HS-5 (cell line): ENCODE results near the gene BIRC5.
A peak's percentile ranks its signal among the peaks of the same experiment; 100 is the strongest.
"Not testable (repeated sequence)": the region's sequence is repeated elsewhere in the genome, so short reads cannot be mapped to it uniquely, and the experiment has no call there.

ENCODE experiments used
- DNase-seq: peaks from one replicate; pipeline ENCODE4 v3.0.0-alpha.2; 2012; ENCODE audit warnings: low read depth

Gene BIRC5

DNA sequence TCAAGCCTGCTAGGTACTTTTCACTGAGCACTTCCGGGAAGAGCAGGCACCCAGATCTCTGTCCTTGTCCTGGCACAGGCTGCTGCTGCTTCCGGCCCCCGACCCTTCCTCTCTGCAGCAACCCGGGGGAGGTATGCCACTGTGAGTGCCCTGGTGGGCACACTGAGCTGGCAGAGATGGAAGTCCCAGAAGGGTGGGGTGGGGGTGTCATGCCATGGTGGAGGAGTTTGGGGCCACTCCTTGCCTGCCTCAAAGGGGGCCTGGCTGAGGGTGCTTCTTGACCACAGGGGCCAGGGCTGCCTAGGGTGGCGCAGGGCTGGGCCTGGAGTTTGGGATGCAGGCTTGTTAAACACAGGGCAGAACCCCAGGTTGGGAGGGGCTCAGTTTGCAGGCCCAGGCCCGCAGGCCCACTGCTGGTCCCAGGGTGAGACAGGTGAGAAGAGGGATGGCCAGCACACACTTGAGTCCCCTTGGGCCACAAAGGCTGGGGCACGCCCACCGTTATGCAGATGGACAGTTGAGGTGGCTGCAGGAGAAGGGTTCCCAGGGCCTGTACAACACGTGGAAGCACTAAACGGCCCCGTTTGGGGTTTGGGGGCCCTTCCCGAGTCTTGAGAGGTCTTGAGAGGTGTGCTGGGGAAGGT is 26.1 kb downstream of the BIRC5 start:
- no peak for DNase-seq

DNA sequence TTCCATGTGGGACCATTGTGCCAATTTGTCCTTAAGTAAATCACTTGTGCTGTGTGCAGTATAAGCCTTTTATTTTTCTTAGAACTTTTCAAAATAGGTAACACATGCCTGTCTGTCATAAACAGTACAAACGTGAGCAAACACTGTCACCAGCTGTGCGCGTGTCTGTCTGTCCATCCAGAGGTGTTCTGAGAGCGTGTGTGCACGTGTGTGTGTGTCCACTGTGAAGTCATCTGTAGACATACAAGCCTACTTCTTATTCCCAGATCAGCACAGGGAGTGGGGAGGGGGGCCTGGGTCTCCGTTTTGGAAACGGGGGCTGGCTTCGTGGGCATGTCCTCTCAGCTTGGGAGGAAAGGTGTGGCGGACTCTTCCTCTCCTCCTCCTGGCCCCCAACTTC is 26.8 kb downstream of the BIRC5 start:
- no peak for DNase-seq

DNA sequence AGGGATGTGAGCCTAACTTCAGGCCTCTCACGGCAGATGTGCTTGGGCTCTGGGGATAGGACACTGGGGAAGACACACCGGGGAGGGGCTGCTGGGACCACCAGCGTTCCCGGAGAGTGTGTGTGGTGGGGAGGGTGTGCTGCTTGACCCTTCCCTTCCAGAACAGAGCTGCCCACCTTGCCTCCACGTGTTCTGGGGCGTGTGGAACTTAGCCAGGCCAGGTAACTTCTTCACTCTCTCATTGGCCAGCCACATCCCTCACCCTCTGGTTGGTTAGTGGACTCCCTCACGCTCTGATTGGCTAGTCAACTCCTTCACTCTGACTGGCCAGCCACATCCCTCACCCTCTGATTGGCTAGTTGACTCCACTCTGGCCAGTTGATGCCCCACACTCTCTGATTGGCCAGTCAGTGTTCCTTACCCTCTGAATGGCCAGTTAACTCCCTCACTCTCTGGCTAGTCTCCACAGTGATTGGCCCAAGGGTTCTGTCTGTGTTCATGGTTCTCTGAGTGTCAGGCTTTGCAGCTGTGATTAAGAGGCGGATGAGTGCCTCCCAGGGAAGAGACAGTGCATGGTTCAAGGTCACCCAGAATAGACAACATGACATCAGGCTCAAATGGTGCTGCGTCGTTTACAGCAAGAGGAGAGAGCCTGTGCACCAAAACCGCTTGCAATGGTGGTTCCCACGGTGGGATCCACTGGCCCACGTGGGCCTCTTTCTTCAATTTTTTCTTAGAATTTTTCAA is 27.4 kb downstream of the BIRC5 start:
- DNase-seq: no peak

GRCh38 chr17:78242024-78242742 is 28.1 kb downstream of the BIRC5 start:
- DNase-seq: no peak

DNA sequence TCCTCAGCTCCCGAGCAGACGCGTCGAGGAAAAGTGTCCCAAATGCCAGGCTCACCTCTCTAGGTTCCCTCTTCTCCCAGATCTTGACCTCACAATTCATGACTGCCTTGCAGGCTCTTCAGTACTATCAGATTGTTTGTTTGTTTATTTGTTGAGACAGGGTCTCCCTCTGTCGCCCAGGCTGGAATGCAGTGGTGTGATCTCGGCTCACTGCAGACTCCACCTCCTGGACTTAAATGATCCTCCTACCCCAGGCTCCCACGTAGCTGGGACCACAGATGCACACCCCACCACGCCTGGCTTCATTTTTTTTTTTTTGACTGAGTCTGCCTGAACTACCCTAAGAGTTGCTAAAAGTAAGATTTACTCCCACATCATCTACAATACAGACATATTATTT is 33.3 kb downstream of the BIRC5 start:
- no peak for DNase-seq

GRCh38 chr17:78248051-78248914 is 34.2 kb downstream of the BIRC5 start:
- no peak for DNase-seq

DNA sequence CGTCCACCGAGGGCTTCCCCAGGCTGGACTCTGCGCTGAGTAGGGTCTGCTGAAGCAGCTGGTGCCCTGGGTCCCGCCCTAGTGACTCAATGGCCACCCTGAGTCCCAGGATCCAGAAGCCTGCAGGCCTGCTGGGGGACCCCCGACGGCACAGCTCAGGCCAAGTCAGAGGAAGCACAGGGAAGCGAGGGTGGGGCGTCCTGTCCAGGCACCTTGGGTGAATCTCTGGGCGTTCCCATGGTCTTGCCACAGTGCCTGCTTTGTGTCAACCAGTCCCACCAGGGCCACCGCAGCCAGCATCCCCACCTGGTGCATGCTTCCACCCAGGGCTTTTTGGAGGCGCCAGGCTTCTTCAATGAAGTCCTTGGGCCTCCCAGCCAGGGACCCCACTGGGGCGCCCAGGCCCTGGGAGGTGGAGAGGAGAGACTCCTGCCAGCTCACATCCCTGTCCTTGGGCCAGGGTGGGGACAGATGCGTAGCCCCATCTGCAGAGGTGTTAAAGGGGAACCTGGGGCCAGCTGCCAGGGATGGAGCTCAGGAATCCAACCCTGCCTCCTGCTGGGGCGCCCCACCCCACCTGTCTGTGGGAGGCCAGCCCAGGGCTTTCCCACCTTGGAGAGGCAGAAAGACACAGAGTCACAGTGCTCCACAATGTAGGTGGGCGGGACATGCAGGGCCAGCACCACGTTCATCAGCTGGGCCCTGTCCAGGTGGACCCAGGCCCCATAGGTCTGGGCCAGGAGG is 35.2 kb downstream of the BIRC5 start:
- no peak for DNase-seq

DNA sequence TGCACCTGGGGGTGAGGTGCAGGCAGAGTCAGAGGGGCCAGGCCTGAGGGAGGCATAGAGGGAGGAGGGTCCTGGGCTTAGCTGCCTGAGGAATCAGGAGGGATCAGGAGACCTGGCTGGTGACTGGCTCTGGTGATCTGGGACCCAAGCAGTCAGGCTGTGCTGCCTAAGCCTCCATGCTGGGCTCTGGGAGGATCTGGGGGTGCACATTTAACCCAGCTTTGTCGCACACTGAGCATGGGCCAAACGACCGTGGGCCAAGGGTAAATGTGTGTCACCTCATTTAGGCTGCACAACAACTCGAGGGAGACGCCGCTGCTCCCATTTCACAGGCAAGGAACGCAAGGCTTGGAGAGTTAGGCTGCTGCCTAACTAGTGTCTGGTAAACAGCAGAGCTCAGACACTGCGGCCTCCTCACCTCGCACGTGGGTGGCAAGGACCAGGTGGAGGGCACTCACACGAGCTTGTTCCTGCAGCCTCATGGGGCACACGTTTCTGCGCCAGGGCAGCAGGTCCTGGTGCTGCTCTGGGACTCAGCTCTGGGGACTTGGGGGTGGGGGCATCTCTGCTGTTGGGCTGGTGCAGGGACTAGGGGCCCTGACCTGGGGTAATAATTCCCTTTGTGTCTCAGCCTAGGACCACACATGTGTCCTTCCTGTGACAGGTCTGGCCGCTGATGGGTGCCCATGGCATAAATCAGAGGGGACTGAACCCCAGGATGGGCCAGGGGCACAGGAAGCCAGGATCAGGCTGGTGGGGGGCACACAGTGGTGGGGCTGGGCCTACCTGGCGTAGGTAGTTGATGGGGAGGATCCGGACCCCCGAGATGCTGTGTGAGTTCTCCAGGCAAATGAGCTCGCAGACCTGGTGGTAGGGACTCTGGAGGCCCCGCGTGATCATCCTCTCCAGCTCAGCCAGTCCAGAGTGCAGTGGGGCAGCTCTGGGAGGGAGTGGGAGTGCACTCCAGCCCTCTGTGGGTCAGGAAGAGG is 36.1 kb downstream of the BIRC5 start:
- DNase-seq: no peak

DNA sequence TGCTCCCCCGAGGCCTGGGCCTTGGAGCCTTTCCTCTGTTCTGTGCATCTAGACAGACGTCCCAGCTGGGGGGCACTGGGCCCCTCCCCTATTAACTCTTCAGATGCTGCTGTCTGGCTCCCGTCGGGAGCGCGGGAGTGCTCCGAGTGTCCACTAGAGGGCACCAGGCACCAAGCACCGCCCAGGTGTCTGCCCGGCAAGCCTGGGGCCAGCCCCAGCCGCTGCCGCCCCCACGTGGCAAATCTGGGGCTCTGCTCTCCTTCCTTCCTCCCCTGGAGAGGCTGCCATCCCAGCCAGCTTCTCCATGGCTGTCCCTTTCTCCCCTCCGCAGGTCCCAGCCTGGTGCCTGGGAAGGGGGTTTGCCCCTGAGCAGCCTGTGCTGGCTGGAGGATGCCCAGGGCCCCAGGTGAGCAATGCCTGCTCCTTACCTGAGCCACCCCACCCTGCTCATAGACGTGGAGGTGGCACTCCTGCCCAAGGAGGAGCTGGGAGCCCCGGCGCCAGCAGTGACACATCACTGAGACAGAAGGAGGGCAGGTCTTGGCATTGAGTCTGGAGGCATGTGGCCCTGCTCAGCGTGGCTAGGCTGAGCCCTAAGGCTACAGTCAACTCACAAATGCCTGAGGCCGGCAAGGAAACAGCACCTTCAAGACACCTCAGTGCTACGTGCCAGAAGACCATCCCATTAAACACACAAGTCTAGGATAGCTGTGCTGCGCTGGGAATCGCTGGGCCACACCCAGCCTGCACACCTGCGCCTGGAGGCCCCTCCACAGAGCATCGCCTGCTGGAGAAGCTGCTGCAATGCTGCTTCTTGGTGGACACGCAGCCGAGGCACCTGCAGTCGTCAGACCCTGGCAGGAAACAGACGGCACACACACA is 37.1 kb downstream of the BIRC5 start:
- peak; percentile 52 for DNase-seq

- no peak for DNase-seq
Measured at GRCh38 chr17:78251773-78252103, 37.7 kb downstream of the BIRC5 start.

DNA sequence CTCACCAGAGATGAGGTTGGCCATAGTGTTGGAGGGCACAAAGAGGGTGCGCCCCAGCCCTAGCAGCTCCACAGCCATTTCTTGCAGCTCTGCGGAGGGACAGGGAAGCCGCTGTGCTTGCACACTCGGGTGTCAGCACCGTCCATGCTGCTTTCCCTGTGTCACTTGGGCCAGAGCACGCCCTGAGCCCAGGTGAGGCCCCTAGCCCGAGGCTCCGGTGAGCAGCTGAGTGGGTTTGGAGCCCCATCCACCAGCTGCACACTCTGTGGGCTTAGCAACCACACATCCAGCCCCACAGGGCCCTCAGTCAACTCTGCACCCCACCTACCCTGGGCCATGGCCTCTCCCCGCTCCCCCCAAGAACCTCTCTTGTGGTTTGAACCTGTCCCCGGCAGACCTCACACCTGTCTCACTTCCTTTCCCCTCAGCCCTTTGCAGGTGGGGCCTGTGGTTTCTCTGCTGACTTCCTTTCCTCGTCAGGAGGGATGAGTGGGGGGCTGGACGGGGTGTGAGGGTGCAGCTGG is 38.1 kb downstream of the BIRC5 start:
- DNase-seq: no peak

GRCh38 chr17:78252701-78253635 is 38.9 kb downstream of the BIRC5 start:
- DNase-seq: no peak

- not testable (repeated sequence) for DNase-seq
Measured at GRCh38 chr17:78253636-78253945, 39.5 kb downstream of the BIRC5 start.

GRCh38 chr17:78253946-78254672 is 40.1 kb downstream of the BIRC5 start:
- DNase-seq: no peak

DNA sequence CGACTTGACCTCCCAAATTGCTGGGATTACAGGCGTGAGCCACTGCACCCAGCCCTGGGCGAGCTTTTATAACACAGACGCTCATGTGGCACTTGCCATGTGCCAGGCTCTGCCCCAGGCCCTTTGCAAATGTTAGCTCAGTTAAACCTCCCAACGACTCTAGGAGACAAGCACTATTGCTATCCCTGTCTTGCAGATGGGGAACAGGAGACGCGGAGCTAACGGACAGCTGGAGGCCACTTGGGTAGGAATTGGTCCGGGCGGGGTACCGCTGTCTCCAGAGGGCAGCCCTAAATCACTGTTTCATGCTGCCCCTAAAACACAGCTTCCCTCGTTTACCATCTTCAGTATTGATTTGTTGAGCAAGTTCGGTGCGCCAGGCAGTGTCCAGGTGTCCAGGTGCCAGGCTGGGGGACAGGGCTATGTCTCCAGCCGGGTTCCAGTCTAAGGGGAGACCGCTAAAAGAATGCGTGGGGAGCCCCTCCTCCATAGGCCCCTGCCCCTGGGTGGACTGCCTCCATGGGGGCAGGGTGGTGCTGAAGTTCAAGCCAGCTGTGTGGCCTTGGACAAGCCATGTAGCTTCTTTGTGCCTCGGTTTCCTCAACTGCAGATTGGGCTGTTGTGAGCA is 41.1 kb downstream of the BIRC5 start:
- no peak for DNase-seq

- no peak for DNase-seq
Measured at GRCh38 chr17:78255953-78256706, 42.1 kb downstream of the BIRC5 start.
